ENCODE measurements around the gene PKNOX2.

DNA sequence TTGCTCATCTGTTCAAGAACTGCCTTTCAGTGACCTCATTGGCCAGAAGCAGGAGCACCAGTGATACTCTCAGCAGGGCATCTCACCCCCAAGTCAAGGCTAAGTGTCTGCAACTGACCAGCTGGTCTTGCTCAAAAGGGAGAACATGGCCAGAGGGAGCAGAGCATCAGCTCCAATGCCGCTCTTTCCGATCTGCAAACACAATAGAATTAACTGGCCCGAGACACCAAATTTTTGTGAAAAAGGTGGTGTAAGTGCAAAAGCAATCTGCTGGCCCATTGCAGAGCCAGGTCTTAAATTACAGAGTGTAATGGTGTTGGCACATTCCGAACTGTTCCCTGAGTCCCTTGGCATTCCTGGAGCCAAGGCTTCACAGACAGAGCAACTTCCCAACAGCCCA lies 97.0 kb downstream of the PKNOX2 start:
- TF ChIP-seq POLR2A (IDR thresholded peaks at IDR 0.05) (no peak), POLR2AphosphoS5 (IDR thresholded peaks at IDR 0.05) (no peak), EP300 (IDR thresholded peaks at IDR 0.05; ENCODE audit: low read depth) (no peak)
- TF ChIP-seq, protein P1, sequence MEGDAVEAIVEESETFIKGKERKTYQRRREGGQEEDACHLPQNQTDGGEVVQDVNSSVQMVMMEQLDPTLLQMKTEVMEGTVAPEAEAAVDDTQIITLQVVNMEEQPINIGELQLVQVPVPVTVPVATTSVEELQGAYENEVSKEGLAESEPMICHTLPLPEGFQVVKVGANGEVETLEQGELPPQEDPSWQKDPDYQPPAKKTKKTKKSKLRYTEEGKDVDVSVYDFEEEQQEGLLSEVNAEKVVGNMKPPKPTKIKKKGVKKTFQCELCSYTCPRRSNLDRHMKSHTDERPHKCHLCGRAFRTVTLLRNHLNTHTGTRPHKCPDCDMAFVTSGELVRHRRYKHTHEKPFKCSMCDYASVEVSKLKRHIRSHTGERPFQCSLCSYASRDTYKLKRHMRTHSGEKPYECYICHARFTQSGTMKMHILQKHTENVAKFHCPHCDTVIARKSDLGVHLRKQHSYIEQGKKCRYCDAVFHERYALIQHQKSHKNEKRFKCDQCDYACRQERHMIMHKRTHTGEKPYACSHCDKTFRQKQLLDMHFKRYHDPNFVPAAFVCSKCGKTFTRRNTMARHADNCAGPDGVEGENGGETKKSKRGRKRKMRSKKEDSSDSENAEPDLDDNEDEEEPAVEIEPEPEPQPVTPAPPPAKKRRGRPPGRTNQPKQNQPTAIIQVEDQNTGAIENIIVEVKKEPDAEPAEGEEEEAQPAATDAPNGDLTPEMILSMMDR (IDR thresholded peaks at IDR 0.05) = no peak

Measured in transverse colon (tissue), 4 donors.